ENCODE results near the gene ZBTB38.

GRCh38 chr3:141395005-141395589 lies 26.8 kb downstream of the ZBTB38 start:
- TF ChIP-seq CTCF (IDR thresholded peaks at IDR 0.05) = no peak
- TF ChIP-seq EP300 (IDR thresholded peaks at IDR 0.05) = no peak
- no peak for TF ChIP-seq POLR2A (IDR thresholded peaks at IDR 0.05)
- no peak for TF ChIP-seq POLR2AphosphoS5 (IDR thresholded peaks at IDR 0.05)

All from suprapubic skin (tissue), 4 donors.